NCI-H1930 (cell line): ENCODE measurements around the gene ACACA.

Source experiments
- DNase-seq, 2 experiments: peaks; one replicate each; lab custom pipeline; 2025; lab: John Stamatoyannopoulos, UW

The ACACA gene

GRCh38 chr17:37344519-37344918, 62.1 kb downstream of the ACACA start:
- DNase-seq = no peak

GRCh38 chr17:37342589-37342988, 64.0 kb downstream of the ACACA start:
- DNase-seq = no peak

- DNase-seq = no peak
These were observed 65.8 kb downstream of the ACACA start for GRCh38 chr17:37340804-37341203.

- no peak for DNase-seq
These were observed 67.3 kb downstream of the ACACA start for GRCh38 chr17:37339321-37339720.

- no peak for DNase-seq
These were observed 67.8 kb downstream of the ACACA start for GRCh38 chr17:37338847-37339246.

GRCh38 chr17:37327341-37328090, 79.1 kb downstream of the ACACA start:
- no peak for DNase-seq

- DNase-seq = no peak
These were observed 83.6 kb downstream of the ACACA start for GRCh38 chr17:37322826-37323561.

GRCh38 chr17:37322106-37322505, 84.5 kb downstream of the ACACA start:
- no peak for DNase-seq

- no peak for DNase-seq
These were observed 87.6 kb downstream of the ACACA start for GRCh38 chr17:37318931-37319594.

- DNase-seq = no peak
These were observed 88.8 kb downstream of the ACACA start for GRCh38 chr17:37317867-37318266.

GRCh38 chr17:37315601-37316000, 91.0 kb downstream of the ACACA start:
- no peak for DNase-seq

GRCh38 chr17:37312137-37312923, 94.3 kb downstream of the ACACA start:
- no peak for DNase-seq

- no peak for DNase-seq
These were observed 95.7 kb downstream of the ACACA start for GRCh38 chr17:37310940-37311339.

GRCh38 chr17:37309051-37309450, 97.6 kb downstream of the ACACA start:
- DNase-seq = no peak

GRCh38 chr17:37305406-37305905, 101.2 kb downstream of the ACACA start:
- no peak for DNase-seq

- DNase-seq = peak; percentile 2 to 4
These were observed 105.3 kb downstream of the ACACA start for GRCh38 chr17:37301288-37301687.

- no peak for DNase-seq
These were observed 106.0 kb downstream of the ACACA start for GRCh38 chr17:37300683-37301082.

GRCh38 chr17:37299257-37299980, 107.2 kb downstream of the ACACA start:
- peak; percentile 47 to 48 for DNase-seq

GRCh38 chr17:37295888-37296287, 110.7 kb downstream of the ACACA start:
- no peak for DNase-seq

- DNase-seq = no peak
These were observed 111.7 kb downstream of the ACACA start for GRCh38 chr17:37294888-37295287.

GRCh38 chr17:37293770-37294169, 112.9 kb downstream of the ACACA start:
- no peak for DNase-seq
